Measurements from ENCODE around the gene SAP30BP. TPM values are rescaled to one million over a fixed set of nuclear protein-coding genes. Genes with fewer than 3 reads are reported as not detected.

The SAP30BP gene
- polyA plus RNA-seq, 2 of the 4 experiments (the other 2 are of a cell fraction), result 103 to 139 TPM

GRCh38 chr17:75684924-75685323 lies 17.8 kb downstream of the SAP30BP start (continued):
- TF ChIP-seq BHLHE40 (IDR thresholded peaks at IDR 0.05; ENCODE audit: low read depth, low read length), result no peak
- no peak for TF ChIP-seq EP300 (IDR thresholded peaks at IDR 0.05)
- peak; percentile 59 for TF ChIP-seq MAX (IDR thresholded peaks at IDR 0.05)
- no peak for TF ChIP-seq HEYL (CRISPR knock-in tag; IDR thresholded peaks at IDR 0.05)
- TF ChIP-seq SREBF2 (IDR thresholded peaks at IDR 0.05), result no peak
- no peak for TF ChIP-seq POLR2AphosphoS2 (conservative IDR thresholded peaks at IDR 0.05; ENCODE audit: low read length)
- 0 out of 2 replicates have a peak, but pooled peaks have one; percentile 12 for TF ChIP-seq FOXS1 (CRISPR knock-in tag; IDR thresholded peaks at IDR 0.05)
- TF ChIP-seq HOXB13 (CRISPR knock-in tag; IDR thresholded peaks at IDR 0.05; ENCODE audit: low read depth), result peak; percentile 48; the same call in 1 of the 2 replicates
- no peak for TF ChIP-seq TP53 (CRISPR knock-in tag; IDR thresholded peaks at IDR 0.05)
- peak; percentile 66; the same call in 1 of the 2 replicates for TF ChIP-seq ZNF302 (CRISPR knock-in tag; IDR thresholded peaks at IDR 0.05)
- no peak for TF ChIP-seq KDM5A (IDR thresholded peaks at IDR 0.05)

- ChIA-PET CTCF (interaction anchor here (0.9 to 19.2 kb wide), 4 partner anchors 8 to 84 kb away, joined by 3 to 148 read pairs (median 18); partner anchors contain the start of gene SMIM5), POLR2A (no interaction called here)
- TF ChIP-seq KDM5A (IDR thresholded peaks at IDR 0.05), result no peak
- TF ChIP-seq CBX2 (IDR thresholded peaks at IDR 0.05; ENCODE audit: borderline replicate concordance, low read depth), result no peak
- TF ChIP-seq SREBF2 (IDR thresholded peaks at IDR 0.05), result no peak
- TF ChIP-seq EHMT2 (IDR thresholded peaks at IDR 0.05; ENCODE audit: low read depth), result no peak
- TF ChIP-seq FOSB (CRISPR knock-in tag; IDR thresholded peaks at IDR 0.05), result no peak
- TF ChIP-seq NFE2L2 (conservative IDR thresholded peaks at IDR 0.05; ENCODE audit: low read length), result no peak
- no peak for TF ChIP-seq EP300 (IDR thresholded peaks at IDR 0.05)
- TF ChIP-seq EHF (CRISPR knock-in tag; IDR thresholded peaks at IDR 0.05), result no peak
- no peak for TF ChIP-seq FOSL2 (IDR thresholded peaks at IDR 0.05)
- no peak for TF ChIP-seq FOSL2 (CRISPR knock-in tag; IDR thresholded peaks at IDR 0.05)
- TF ChIP-seq POLR2AphosphoS2 (conservative IDR thresholded peaks at IDR 0.05; ENCODE audit: low read length), result no peak
- TF ChIP-seq HDAC2 (IDR thresholded peaks at IDR 0.05), result no peak
- no peak for TF ChIP-seq ESRRA (IDR thresholded peaks at IDR 0.05; ENCODE audit: borderline replicate concordance, low read length)
- no peak for TF ChIP-seq CEBPB (IDR thresholded peaks at IDR 0.05)
- DNase-seq (ENCODE audit: low read depth in 1 of 2, low spot score in 1 of 2) (no peak), ATAC-seq (no peak), FAIRE-seq (no peak)
- H3K9me3 ChIP-seq, result no peaks in the 10 kb centered on the region
- peak overlapping the region; percentile 86 to 93 for H3K27ac ChIP-seq
- 50% methylated on average over 3 of the region's 3 CpGs for WGBS (ENCODE audit: missing lambda C conversion rate)
- H3K4me1 ChIP-seq, result peaks cover 95% of the 10 kb centered on the region
- H3K4me2 ChIP-seq, result peak overlapping the region; percentile 64
- no peak overlapping the region for H3K4me3 ChIP-seq
These were observed 18.4 kb downstream of the SAP30BP start for GRCh38 chr17:75685499-75685898.

- no peak for FAIRE-seq
- ChIA-PET CTCF (interaction anchor here (0.7 to 19.2 kb wide), 7 partner anchors 8 to 101 kb away, joined by 3 to 148 read pairs (median 3); partner anchors contain the start of gene SMIM5), POLR2A (interaction anchor here (1.6 to 1.8 kb wide), 2 partner anchors 60 to 92 kb away, joined by 4 to 5 read pairs; no protein-coding TSS in a partner anchor)
- Histone ChIP-seq H3K27ac (peak overlapping the region; percentile 93; a peak in 5 of 6 replicates), H3K4me3 (no peak overlapping the region), H3K9me3 (no peaks in the 10 kb centered on the region), H3K4me2 (no peak overlapping the region), H3K4me1 (peaks cover 99% of the 10 kb centered on the region)
- TF ChIP-seq GATA3 (IDR thresholded peaks at IDR 0.05; ENCODE audit: borderline replicate concordance) (no peak), CHD4 (IDR thresholded peaks at IDR 0.05; ENCODE audit: borderline replicate concordance) (no peak), USF2 (IDR thresholded peaks at IDR 0.05) (no peak), MAZ (IDR thresholded peaks at IDR 0.05; ENCODE audit: borderline replicate concordance, low read depth, low read length) (no peak), PBX3 (IDR thresholded peaks at IDR 0.05) (no peak), HMGXB4 (CRISPR knock-in tag; IDR thresholded peaks at IDR 0.05; ENCODE audit: borderline replicate concordance) (no peak)
- DNase-seq (ENCODE audit: low read depth in 1 of 2, low spot score in 1 of 2), result no peak
- ATAC-seq, result no peak
- WGBS (ENCODE audit: missing lambda C conversion rate), result 87% methylated on average over 11 of the region's 11 CpGs
These were observed 21.2 kb downstream of the SAP30BP start for GRCh38 chr17:75688209-75688825.

All from A549 (cell line).